Measurements from ENCODE around the gene MBNL2.

The MBNL2 gene

DNA sequence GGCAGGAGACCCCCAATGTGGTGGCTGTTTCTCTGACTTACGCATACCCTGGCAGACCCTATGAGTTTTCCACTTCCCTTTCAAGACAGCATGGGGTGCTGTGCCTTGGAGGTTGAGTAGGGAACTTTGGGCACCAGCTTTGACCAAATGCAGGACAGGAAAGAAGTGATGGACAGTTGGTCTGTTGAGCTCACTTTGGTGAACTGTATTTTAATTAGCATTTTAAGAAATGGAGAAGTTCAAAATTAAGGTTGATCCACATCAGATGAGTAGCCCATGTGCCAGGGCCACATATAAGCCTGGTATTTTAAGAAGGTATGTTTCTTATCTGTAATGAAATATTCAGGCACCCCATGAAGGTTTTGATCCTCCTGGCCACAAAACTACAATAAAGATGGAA is 165.8 kb downstream of the MBNL2 start:
- H3K27ac ChIP-seq (replicated peaks), result peak overlapping the region; percentile 39
- H3K4me3 ChIP-seq (replicated peaks; ENCODE audit: insufficient read depth, low read length), result no peak overlapping the region
- no peak for DNase-seq (ENCODE audit: low read depth in 1 of 2, low spot score in 1 of 2)
- no peaks in the 10 kb centered on the region for H3K27me3 ChIP-seq (ENCODE audit: insufficient read depth, poor library complexity, severe bottlenecking)
- TF ChIP-seq CTCF (IDR thresholded peaks at IDR 0.05; ENCODE audit: insufficient read depth, low read length) (no peak), SPI1 (IDR thresholded peaks at IDR 0.05; ENCODE audit: borderline replicate concordance, low read depth) (peak; percentile 29; the same call in 1 of the 2 replicates), GABPA (IDR thresholded peaks at IDR 0.05; ENCODE audit: low read depth) (no peak), POLR2AphosphoS5 (IDR thresholded peaks at IDR 0.05; ENCODE audit: low read depth) (no peak)

- peak in 1 of 2 experiments; percentile 45 for DNase-seq (ENCODE audit: low read depth in 1 of 2, low spot score in 1 of 2)
- Histone ChIP-seq H3K27me3 (ENCODE audit: insufficient read depth, poor library complexity, severe bottlenecking) (no peaks in the 10 kb centered on the region), H3K4me3 (replicated peaks; ENCODE audit: insufficient read depth, low read length) (no peak overlapping the region), H3K27ac (replicated peaks) (0 out of 2 replicates have a peak overlapping the region, but pooled peaks have one; percentile 39)
- TF ChIP-seq CTCF (IDR thresholded peaks at IDR 0.05; ENCODE audit: insufficient read depth, low read length) (no peak), GABPA (IDR thresholded peaks at IDR 0.05; ENCODE audit: low read depth) (no peak), REST (IDR thresholded peaks at IDR 0.05; ENCODE audit: insufficient replicate concordance, low read depth) (no peak), POLR2AphosphoS5 (IDR thresholded peaks at IDR 0.05; ENCODE audit: low read depth) (no peak), SPI1 (IDR thresholded peaks at IDR 0.05; ENCODE audit: borderline replicate concordance, low read depth) (no peak)
Measured at GRCh38 chr13:97388373-97388772, 166.2 kb downstream of the MBNL2 start.

DNA sequence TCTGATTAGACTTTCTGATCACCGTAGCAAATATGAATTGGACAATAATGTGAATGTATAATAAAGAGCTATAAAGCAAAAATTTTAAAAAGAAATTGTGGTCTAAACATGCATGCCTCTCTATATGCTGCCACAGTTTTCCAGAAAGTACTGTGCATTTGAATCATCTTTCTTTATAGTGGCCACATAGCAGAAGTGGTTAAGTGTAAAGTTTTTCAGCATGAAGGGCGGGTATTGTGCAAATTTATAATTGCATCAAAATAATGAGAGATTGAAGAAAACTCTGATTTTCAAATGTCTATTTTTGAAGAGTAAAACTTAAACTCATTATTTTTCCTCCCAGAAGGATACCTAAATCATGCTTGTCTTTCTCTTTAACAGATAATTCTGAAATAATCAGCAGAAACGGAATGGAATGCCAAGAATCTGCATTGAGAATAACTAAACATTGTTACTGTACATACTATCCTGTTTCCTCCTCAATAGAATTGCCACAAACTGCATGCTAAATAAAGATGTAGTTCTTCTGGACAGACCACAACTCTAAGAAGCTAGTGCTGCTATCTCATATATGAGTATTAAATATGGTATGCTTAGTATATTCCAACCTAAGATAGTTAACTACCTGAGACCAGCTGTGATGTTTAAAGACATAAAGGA is 168.9 kb downstream of the MBNL2 start:
- H3K27ac ChIP-seq (replicated peaks), result no peak overlapping the region
- no peak overlapping the region for H3K4me3 ChIP-seq (replicated peaks; ENCODE audit: insufficient read depth, low read length)
- no peaks in the 10 kb centered on the region for H3K27me3 ChIP-seq (ENCODE audit: insufficient read depth, poor library complexity, severe bottlenecking)
- TF ChIP-seq SPI1 (IDR thresholded peaks at IDR 0.05; ENCODE audit: borderline replicate concordance, low read depth), result no peak
- TF ChIP-seq CTCF (IDR thresholded peaks at IDR 0.05; ENCODE audit: insufficient read depth, low read length), result no peak
- TF ChIP-seq GABPA (IDR thresholded peaks at IDR 0.05; ENCODE audit: low read depth), result no peak
- TF ChIP-seq REST (IDR thresholded peaks at IDR 0.05; ENCODE audit: insufficient replicate concordance, low read depth), result no peak
- DNase-seq (ENCODE audit: low read depth in 1 of 2, low spot score in 1 of 2), result no peak

- Histone ChIP-seq H3K27ac (replicated peaks) (no peak overlapping the region), H3K4me3 (replicated peaks; ENCODE audit: insufficient read depth, low read length) (no peak overlapping the region)
- TF ChIP-seq POLR2AphosphoS5 (IDR thresholded peaks at IDR 0.05; ENCODE audit: low read depth) (no peak), REST (IDR thresholded peaks at IDR 0.05; ENCODE audit: insufficient replicate concordance, low read depth) (no peak), SPI1 (IDR thresholded peaks at IDR 0.05; ENCODE audit: borderline replicate concordance, low read depth) (no peak), CTCF (IDR thresholded peaks at IDR 0.05; ENCODE audit: insufficient read depth, low read length) (no peak), GABPA (IDR thresholded peaks at IDR 0.05; ENCODE audit: low read depth) (no peak)
Measured at GRCh38 chr13:97392020-97392419, 169.9 kb downstream of the MBNL2 start.

More at GRCh38 chr13:97392020-97392419, 169.9 kb downstream of the MBNL2 start:
- no peak for DNase-seq (ENCODE audit: low read depth in 1 of 2, low spot score in 1 of 2)
- no peaks in the 10 kb centered on the region for H3K27me3 ChIP-seq (ENCODE audit: insufficient read depth, poor library complexity, severe bottlenecking)

Data from HL-60 (cell line).